ENCODE results near the gene TENM4.

GRCh38 chr11:79427126-79427525 is 13.7 kb downstream of the TENM4 start:
- TF ChIP-seq SP1 (IDR thresholded peaks at IDR 0.05) (no peak), YY1 (IDR thresholded peaks at IDR 0.05) (no peak), REST (IDR thresholded peaks at IDR 0.05) (no peak), CTCF (IDR thresholded peaks at IDR 0.05; ENCODE audit: low read depth, low read length, missing input control) (no peak), RAD21 (IDR thresholded peaks at IDR 0.05) (no peak), FOXA2 (IDR thresholded peaks at IDR 0.05) (no peak), TAF1 (conservative IDR thresholded peaks at IDR 0.05) (no peak), EGR1 (IDR thresholded peaks at IDR 0.05; ENCODE audit: low read depth in 2 of 2) (no peak), RXRA (IDR thresholded peaks at IDR 0.05) (no peak)
- TF ChIP-seq, protein P1, sequence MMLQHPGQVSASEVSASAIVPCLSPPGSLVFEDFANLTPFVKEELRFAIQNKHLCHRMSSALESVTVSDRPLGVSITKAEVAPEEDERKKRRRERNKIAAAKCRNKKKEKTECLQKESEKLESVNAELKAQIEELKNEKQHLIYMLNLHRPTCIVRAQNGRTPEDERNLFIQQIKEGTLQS (IDR thresholded peaks at IDR 0.05): no peak
- TF ChIP-seq, protein P2, sequence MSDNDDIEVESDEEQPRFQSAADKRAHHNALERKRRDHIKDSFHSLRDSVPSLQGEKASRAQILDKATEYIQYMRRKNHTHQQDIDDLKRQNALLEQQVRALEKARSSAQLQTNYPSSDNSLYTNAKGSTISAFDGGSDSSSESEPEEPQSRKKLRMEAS (IDR thresholded peaks at IDR 0.05): no peak
- TF ChIP-seq, protein P3, sequence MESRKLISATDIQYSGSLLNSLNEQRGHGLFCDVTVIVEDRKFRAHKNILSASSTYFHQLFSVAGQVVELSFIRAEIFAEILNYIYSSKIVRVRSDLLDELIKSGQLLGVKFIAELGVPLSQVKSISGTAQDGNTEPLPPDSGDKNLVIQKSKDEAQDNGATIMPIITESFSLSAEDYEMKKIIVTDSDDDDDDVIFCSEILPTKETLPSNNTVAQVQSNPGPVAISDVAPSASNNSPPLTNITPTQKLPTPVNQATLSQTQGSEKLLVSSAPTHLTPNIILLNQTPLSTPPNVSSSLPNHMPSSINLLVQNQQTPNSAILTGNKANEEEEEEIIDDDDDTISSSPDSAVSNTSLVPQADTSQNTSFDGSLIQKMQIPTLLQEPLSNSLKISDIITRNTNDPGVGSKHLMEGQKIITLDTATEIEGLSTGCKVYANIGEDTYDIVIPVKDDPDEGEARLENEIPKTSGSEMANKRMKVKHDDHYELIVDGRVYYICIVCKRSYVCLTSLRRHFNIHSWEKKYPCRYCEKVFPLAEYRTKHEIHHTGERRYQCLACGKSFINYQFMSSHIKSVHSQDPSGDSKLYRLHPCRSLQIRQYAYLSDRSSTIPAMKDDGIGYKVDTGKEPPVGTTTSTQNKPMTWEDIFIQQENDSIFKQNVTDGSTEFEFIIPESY (IDR thresholded peaks at IDR 0.05): no peak
